Epidermal melanocyte (primary cell): ENCODE data around the gene KLHL24.
"Not testable (repeated sequence)": the region's sequence is repeated elsewhere in the genome, so short reads cannot be mapped to it uniquely, and the experiment has no call there.

ENCODE experiments used
- DNase-seq: peaks from one replicate; pipeline ENCODE4 v3.0.0; 2011; ENCODE audit warnings: low spot score; ENCODE audit not compliant: insufficient read length

KLHL24 gene

GRCh38 chr3:183635431-183636220, at the start of gene KLHL24:
TSS of gene KLHL24 (plus strand) at chr3:183635623. CDS start at chr3:183650357, 14,734 bp downstream.
- DNase-seq: peak; percentile 80

- no peak for DNase-seq
These were observed 48.9 kb upstream of the KLHL24 start for GRCh38 chr3:183586477-183586876.

GRCh38 chr3:183587336-183587735, 48.1 kb upstream of the KLHL24 start:
- no peak for DNase-seq

GRCh38 chr3:183590442-183590841, 45.0 kb upstream of the KLHL24 start:
- DNase-seq: no peak

- DNase-seq: no peak
These were observed 43.4 kb upstream of the KLHL24 start for GRCh38 chr3:183591881-183592521.

- DNase-seq: no peak
These were observed 42.6 kb upstream of the KLHL24 start for GRCh38 chr3:183592821-183593220.

- no peak for DNase-seq
These were observed 40.8 kb upstream of the KLHL24 start for GRCh38 chr3:183594636-183595035.

GRCh38 chr3:183597959-183598358, 37.5 kb upstream of the KLHL24 start:
- no peak for DNase-seq

- DNase-seq: not testable (repeated sequence)
These were observed 24.1 kb upstream of the KLHL24 start for GRCh38 chr3:183611326-183611725.

- peak; percentile 57 for DNase-seq
These were observed 21.8 kb upstream of the KLHL24 start for GRCh38 chr3:183613366-183614285.

- no peak for DNase-seq
These were observed 16.9 kb upstream of the KLHL24 start for GRCh38 chr3:183618542-183618941.

- DNase-seq: no peak
These were observed 16.4 kb upstream of the KLHL24 start for GRCh38 chr3:183619010-183619409.

- DNase-seq: no peak
These were observed 15.7 kb upstream of the KLHL24 start for GRCh38 chr3:183619624-183620251.

- DNase-seq: no peak
These were observed 15.2 kb upstream of the KLHL24 start for GRCh38 chr3:183620252-183620628.

GRCh38 chr3:183622473-183622872, 12.9 kb upstream of the KLHL24 start:
- DNase-seq: not testable (repeated sequence)

GRCh38 chr3:183626877-183627594, 8.4 kb upstream of the KLHL24 start:
- no peak for DNase-seq

GRCh38 chr3:183629546-183630301, 5.7 kb upstream of the KLHL24 start:
- no peak for DNase-seq

GRCh38 chr3:183631715-183632114, 3.7 kb upstream of the KLHL24 start:
- DNase-seq: no peak

- not testable (repeated sequence) for DNase-seq
These were observed 2.7 kb upstream of the KLHL24 start for GRCh38 chr3:183632725-183633124.

- no peak for DNase-seq
These were observed 716 bp upstream of the KLHL24 start for GRCh38 chr3:183634707-183635106.
